Osteoblast (primary cell): ENCODE results near the gene DNAJA1. TPM values are rescaled to one million over a fixed set of nuclear protein-coding genes. Genes with fewer than 3 reads are reported as not detected.
A peak's percentile ranks its signal among the peaks of the same experiment; 100 is the strongest.
"Not testable (repeated sequence)": the region's sequence is repeated elsewhere in the genome, so short reads cannot be mapped to it uniquely, and the experiment has no call there.

Source experiments
- DNase-seq: peaks from one replicate; pipeline ENCODE4 v3.0.0; 2011; ENCODE audit warnings: low spot score, mixed read lengths; ENCODE audit not compliant: insufficient read length; ENCODE audit errors: missing footprints
- H2AFZ ChIP-seq: 2 replicates; pipeline ENCODE4 v1.6.0; 2011; ENCODE audit warnings: mild to moderate bottlenecking, low read length
- H3K27ac ChIP-seq: 2 replicates; pipeline ENCODE4 v1.5.1; 2011; ENCODE audit warnings: mild to moderate bottlenecking, low read depth, low read length, moderate library complexity
- H3K27me3 ChIP-seq: 2 replicates; pipeline ENCODE4 v1.6.0; 2012; ENCODE audit warnings: mild to moderate bottlenecking, control low read depth, inconsistent platforms, low read length, moderate library complexity; ENCODE audit not compliant: insufficient read depth
- H3K36me3 ChIP-seq: 2 replicates; pipeline ENCODE4 v1.5.1; 2011; ENCODE audit warnings: mild to moderate bottlenecking, low read length, control low read depth, moderate library complexity; ENCODE audit not compliant: insufficient read depth
- H3K4me1 ChIP-seq: 2 replicates; pipeline ENCODE4 v1.5.1; 2011; ENCODE audit warnings: mild to moderate bottlenecking, low read length, control low read depth, moderate library complexity; ENCODE audit not compliant: insufficient read depth
- H3K4me2 ChIP-seq: 2 replicates; pipeline ENCODE4 v1.6.0; 2011; ENCODE audit warnings: mild to moderate bottlenecking, low read length; ENCODE audit not compliant: insufficient read depth
- H3K4me3 ChIP-seq: fragments of 200-600 bp; sonication (generic); 3 replicates; pipeline ENCODE4 v1.5.1; 2012; ENCODE audit warnings: mild to moderate bottlenecking, low read length, inconsistent platforms; ENCODE audit not compliant: insufficient read depth
- H3K79me2 ChIP-seq: 2 replicates; pipeline ENCODE4 v1.6.0; 2012; ENCODE audit warnings: mild to moderate bottlenecking, low read length, control low read depth, inconsistent platforms; ENCODE audit not compliant: insufficient read depth
- H3K9me3 ChIP-seq: 2 replicates; pipeline ENCODE4 v1.5.1; 2011; ENCODE audit warnings: low read depth, low read length, control low read depth
- H4K20me1 ChIP-seq: 2 replicates; pipeline ENCODE4 v1.6.0; 2012; ENCODE audit warnings: mild to moderate bottlenecking, low read length, control low read depth; ENCODE audit not compliant: insufficient read depth
- total RNA-seq: library from RNA; depleted of rRNA; stranded (reverse); fragments of >200 nt; gene quantifications from 2 replicates; pipeline ENCODE4 v1.2.3, GENCODE V29; 2012
- TF ChIP-seq, protein P1 (sequence below): IDR thresholded peaks from 2 replicates; pipeline ENCODE4 v1.5.1; 2011; ENCODE audit warnings: mild to moderate bottlenecking, low read depth, low read length, moderate library complexity; ENCODE audit errors: extremely low read depth

The DNAJA1 gene
- total RNA-seq, 1 donor = 69.1 TPM

DNA sequence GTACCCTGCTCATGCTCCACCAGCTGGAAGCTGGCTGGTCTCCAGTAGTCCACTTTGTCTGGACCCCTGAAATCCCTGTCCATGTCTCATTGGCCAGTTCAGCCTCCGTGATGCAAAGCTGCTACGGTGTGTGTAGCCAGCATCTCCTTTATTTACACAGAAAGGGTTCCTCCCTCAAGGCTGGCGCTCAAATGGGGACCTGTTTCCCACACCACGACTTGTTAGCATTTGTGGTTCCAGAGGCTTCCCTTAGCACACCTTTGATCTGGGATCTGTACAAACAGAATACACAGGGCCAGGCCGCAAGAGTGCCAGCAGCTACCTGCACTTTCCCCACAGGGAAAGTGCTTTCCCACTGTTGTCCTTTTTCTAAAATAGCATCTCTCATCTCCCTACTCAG lies 57.1 kb downstream of the DNAJA1 start:
- Histone ChIP-seq H3K4me1 (peaks cover 18% of the 10 kb centered on the region), H3K4me2 (no peak overlapping the region), H3K9me3 (no peaks in the 10 kb centered on the region), H2AFZ (peak overlapping the region; percentile 33), H3K4me3 (no peak overlapping the region), H3K27ac (no peak overlapping the region), H3K36me3 (no peaks in the 10 kb centered on the region), H3K79me2 (no peaks in the 10 kb centered on the region), H4K20me1 (no peaks in the 10 kb centered on the region), H3K27me3 (no peaks in the 10 kb centered on the region)
- TF ChIP-seq, protein P1, sequence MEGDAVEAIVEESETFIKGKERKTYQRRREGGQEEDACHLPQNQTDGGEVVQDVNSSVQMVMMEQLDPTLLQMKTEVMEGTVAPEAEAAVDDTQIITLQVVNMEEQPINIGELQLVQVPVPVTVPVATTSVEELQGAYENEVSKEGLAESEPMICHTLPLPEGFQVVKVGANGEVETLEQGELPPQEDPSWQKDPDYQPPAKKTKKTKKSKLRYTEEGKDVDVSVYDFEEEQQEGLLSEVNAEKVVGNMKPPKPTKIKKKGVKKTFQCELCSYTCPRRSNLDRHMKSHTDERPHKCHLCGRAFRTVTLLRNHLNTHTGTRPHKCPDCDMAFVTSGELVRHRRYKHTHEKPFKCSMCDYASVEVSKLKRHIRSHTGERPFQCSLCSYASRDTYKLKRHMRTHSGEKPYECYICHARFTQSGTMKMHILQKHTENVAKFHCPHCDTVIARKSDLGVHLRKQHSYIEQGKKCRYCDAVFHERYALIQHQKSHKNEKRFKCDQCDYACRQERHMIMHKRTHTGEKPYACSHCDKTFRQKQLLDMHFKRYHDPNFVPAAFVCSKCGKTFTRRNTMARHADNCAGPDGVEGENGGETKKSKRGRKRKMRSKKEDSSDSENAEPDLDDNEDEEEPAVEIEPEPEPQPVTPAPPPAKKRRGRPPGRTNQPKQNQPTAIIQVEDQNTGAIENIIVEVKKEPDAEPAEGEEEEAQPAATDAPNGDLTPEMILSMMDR = no peak
- DNase-seq = no peak

DNA sequence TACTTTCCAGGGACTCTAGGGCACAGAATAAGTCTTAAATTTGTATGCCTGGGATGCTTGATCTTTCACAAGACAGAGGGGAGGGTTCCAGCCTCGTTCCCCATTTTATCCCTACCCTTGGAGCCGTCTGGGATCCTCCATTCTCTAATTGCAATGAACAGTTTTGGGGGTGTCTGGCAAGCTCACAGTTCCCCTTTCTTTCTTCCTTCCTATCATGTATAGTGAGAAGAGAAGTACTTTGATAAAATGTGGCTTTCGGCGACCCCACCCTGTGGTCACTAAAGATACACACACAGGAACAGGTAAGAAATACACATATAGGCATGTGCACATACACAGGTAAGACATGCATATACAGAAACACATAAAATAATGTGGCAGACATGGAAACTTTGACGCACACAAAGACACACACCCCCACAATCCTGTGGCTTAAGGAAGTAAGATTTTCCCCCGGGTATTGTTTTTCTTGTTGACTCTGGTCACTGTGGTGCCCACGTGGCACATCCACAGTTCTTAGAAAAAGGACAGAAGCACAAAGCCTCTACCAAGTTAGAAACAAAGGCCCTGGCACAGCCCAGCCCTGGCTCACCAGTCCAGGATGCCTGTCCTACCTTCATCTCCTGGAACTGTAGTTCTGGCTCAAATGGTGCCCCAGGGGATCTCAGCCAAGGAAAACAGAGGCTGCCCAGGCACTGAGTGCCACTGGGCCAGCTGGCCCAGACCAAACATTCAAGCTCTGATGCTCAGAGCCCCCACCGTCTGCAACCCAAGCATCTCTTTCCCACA lies 57.7 kb downstream of the DNAJA1 start:
- no peaks in the 10 kb centered on the region for H4K20me1 ChIP-seq
- H3K79me2 ChIP-seq = no peaks in the 10 kb centered on the region
- peak overlapping the region; percentile 69 for H3K27ac ChIP-seq
- no peaks in the 10 kb centered on the region for H3K9me3 ChIP-seq
- no peak overlapping the region for H3K4me3 ChIP-seq
- no peaks in the 10 kb centered on the region for H3K36me3 ChIP-seq
- TF ChIP-seq, protein P1 = no peak
- H2AFZ ChIP-seq = peak overlapping the region; percentile 40
- H3K4me1 ChIP-seq = peaks cover 18% of the 10 kb centered on the region
- no peak overlapping the region for H3K4me2 ChIP-seq
- no peaks in the 10 kb centered on the region for H3K27me3 ChIP-seq
- DNase-seq = no peak

DNA sequence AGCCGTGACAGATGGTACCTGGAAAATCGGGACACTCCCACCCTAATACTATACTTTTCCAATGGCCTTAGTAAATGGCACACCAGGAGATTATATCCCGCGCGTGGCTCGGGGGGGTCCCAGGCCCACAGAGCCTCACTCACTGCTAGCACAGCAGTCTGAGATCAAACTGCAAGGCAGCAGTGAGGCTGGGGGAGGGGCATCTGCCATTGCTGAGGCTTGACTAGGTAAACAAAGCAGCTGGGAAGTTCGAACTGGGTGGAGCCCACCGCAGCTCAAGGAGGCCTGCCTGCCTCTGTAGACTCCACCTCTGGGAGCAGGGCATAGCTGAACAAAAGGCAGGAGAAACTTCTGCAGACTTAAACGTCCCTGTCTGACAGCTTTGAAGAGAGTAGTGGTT lies 60.6 kb downstream of the DNAJA1 start:
- not testable (repeated sequence) for H3K4me3 ChIP-seq, H3K27ac ChIP-seq, DNase-seq, H3K9me3 ChIP-seq, H3K36me3 ChIP-seq, H2AFZ ChIP-seq, H4K20me1 ChIP-seq, H3K27me3 ChIP-seq, H3K79me2 ChIP-seq, H3K4me2 ChIP-seq
- peaks cover 18% of the 10 kb centered on the region for H3K4me1 ChIP-seq

Other genes with a start within 250 kb of the DNAJA1 start
- not detected in 2 replicates for gene TMEM215, start 241.7 kb upstream of the DNAJA1 start, total RNA-seq
- 24.5 and 28.6 TPM in 2 replicates for gene APTX, start 23.6 kb upstream of the DNAJA1 start, total RNA-seq
- 31.1 and 31.8 TPM in 2 replicates for gene SMU1, start 51.4 kb downstream of the DNAJA1 start, total RNA-seq
- gene B4GALT1, start 142.1 kb downstream of the DNAJA1 start, total RNA-seq = 63.7 and 76.3 TPM in 2 replicates
- gene SPINK4, start 214.9 kb downstream of the DNAJA1 start, total RNA-seq = not detected in 2 replicates
- 29.3 and 35.9 TPM in 2 replicates for gene BAG1, start 239.4 kb downstream of the DNAJA1 start, total RNA-seq
- 71.0 and 71.7 TPM in 2 replicates for gene CHMP5, start 239.8 kb downstream of the DNAJA1 start, total RNA-seq